Activated B cell treated with CpG ODN at 0.5 μM for 24 hours (primary cell): ENCODE measurements around the gene PHEX. TPM values are rescaled to one million over a fixed set of nuclear protein-coding genes. Genes with fewer than 3 reads are reported as not detected.

ENCODE experiments used
- ATAC-seq: fragments of 200-7000 bp; cut with Tn5 transposase; one replicate; pipeline ENCODE4 v1.10.0; 2021; ENCODE audit warnings: low read depth, mild to moderate bottlenecking, moderate library complexity
- CTCF ChIA-PET: fragments of 350-600 bp; sonication (Branson Sonifier 250); formaldehyde crosslinking; loops from one replicate; lab custom pipeline; 2021; ENCODE audit warnings: antibody characterized with exemption; lab: Charles Lee
- POLR2A ChIA-PET: fragments of 350-600 bp; sonication (Branson Sonifier 250); formaldehyde crosslinking; loops from one replicate; lab custom pipeline; 2021; ENCODE audit warnings: antibody characterized with exemption; lab: Charles Lee
- DNase-seq: peaks from one replicate; pipeline ENCODE4 v3.0.0; 2022
- H3K27ac Mint-ChIP-seq: one replicate; pipeline ENCODE4 v1.8.0; 2020; ENCODE audit warnings: mixed read lengths
- H3K27me3 Mint-ChIP-seq: one replicate; pipeline ENCODE4 v1.8.0; 2021; ENCODE audit warnings: mixed read lengths
- H3K36me3 Mint-ChIP-seq: one replicate; pipeline ENCODE4 v1.8.0; 2021; ENCODE audit warnings: low read depth, mixed read lengths
- H3K4me1 Mint-ChIP-seq: one replicate; pipeline ENCODE4 v1.8.0; 2021; ENCODE audit warnings: mixed read lengths
- H3K4me3 Mint-ChIP-seq: one replicate; pipeline ENCODE4 v1.8.0; 2020; ENCODE audit warnings: mild to moderate bottlenecking, mixed read lengths
- H3K9me3 Mint-ChIP-seq: one replicate; pipeline ENCODE4 v1.8.0; 2020; ENCODE audit warnings: mixed read lengths
- intact Hi-C: fragments of 100-400 bp; cut with micrococcal nuclease; formaldehyde crosslinking; loops from one replicate; pipeline ENCODE4 v1.15.1; 2024
- total RNA-seq: library from RNA; stranded (reverse); gene quantifications from 2 replicates; pipeline ENCODE4 v1.2.3, GENCODE V29; 2022
- TF ChIP-seq, protein P1 (sequence below): fragments of 200-600 bp; IDR thresholded peaks from one replicate; pipeline ENCODE4 v1.8.0; 2022; ENCODE audit warnings: antibody characterized with exemption, mild to moderate bottlenecking

Gene PHEX
- total RNA-seq, 1 donor from 2014 or later, result 0.27 TPM

DNA sequence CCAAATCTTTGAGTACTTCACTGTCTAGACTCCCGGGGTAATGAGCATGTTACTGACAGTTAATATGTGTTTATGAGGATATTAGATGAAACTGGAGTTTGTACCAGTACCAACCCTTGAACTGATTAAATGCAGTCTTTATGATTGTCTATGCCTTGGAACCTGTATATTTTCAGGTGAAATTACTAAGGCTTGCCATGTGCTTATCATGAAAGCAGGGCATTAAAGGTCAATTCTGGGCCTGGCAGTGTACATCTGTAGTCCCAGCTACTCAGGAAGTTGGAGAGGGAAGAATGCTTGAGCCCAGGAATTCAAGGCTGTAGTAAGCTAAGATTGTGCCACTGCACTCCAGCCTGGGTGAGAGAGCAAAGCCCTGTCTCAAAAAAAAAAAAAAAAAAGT is 27.6 kb downstream of the PHEX start:
- Mint-ChIP-seq H3K4me1 (peaks cover 83% of the 10 kb centered on the region), H3K9me3 (no peaks in the 10 kb centered on the region), H3K36me3 (no peaks in the 10 kb centered on the region), H3K27ac (peak overlapping the region; percentile 15), H3K27me3 (no peaks in the 10 kb centered on the region), H3K4me3 (no peak overlapping the region)
- TF ChIP-seq, protein P1, sequence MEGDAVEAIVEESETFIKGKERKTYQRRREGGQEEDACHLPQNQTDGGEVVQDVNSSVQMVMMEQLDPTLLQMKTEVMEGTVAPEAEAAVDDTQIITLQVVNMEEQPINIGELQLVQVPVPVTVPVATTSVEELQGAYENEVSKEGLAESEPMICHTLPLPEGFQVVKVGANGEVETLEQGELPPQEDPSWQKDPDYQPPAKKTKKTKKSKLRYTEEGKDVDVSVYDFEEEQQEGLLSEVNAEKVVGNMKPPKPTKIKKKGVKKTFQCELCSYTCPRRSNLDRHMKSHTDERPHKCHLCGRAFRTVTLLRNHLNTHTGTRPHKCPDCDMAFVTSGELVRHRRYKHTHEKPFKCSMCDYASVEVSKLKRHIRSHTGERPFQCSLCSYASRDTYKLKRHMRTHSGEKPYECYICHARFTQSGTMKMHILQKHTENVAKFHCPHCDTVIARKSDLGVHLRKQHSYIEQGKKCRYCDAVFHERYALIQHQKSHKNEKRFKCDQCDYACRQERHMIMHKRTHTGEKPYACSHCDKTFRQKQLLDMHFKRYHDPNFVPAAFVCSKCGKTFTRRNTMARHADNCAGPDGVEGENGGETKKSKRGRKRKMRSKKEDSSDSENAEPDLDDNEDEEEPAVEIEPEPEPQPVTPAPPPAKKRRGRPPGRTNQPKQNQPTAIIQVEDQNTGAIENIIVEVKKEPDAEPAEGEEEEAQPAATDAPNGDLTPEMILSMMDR, result no peak
- POLR2A ChIA-PET, result interaction anchor here (0.5 to 0.6 kb wide), 2 partner anchors 118 to 1753 kb away, joined by 5 to 10 read pairs; no protein-coding TSS in a partner anchor
- CTCF ChIA-PET, result interaction anchor here (2.3 kb wide), 1 partner anchor 74 kb away, joined by 9 read pairs; no protein-coding TSS in a partner anchor
- ATAC-seq, result no peak
- DNase-seq, result no peak
- intact Hi-C loops, result loop anchor here (5.0 kb wide), 3 partner anchors 117 to 1603 kb away; partner anchors contain the start of gene SMS

DNA sequence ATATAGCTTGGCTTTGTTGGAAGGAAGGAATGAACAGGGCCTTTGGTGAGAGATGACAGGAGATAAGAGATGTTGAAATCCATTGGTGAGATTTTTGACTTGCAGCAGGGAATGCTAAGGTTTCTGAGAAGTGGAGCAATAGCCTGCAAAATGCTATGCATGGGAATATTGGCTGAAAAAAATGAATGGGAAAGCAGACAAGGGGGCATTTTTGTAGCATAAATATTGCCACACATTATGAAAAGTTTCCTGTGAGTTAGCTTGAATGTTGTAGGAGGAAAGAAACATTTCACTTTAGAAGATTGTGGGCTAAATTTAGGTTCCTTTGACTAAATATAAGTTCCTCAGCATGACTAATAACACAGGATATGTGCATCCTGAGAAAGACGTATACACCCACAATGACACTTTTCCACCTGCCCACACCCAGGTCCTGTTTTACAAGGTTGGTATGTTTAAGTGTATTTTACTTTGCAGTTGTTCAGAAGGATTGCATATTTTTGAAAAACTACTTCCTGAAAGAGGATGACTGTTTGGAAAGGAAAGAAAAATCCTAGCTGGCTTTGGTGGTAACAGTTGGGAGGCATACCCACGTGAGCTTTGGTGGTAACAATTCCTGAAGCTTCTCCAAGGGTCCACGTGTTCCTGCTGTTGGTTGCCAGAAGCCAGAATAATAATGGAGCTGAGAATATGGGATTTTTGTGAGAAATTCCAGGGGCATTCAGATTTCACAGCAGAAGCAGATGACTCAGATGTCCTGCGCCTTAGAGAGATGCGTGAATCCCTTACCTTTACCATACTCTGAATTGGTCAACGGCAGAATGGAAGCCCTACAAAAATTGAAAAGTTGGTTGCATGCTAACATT is 28.5 kb downstream of the PHEX start:
- TF ChIP-seq, protein P1, result no peak
- ATAC-seq, result no peak
- intact Hi-C loops, result loop anchor here (5.0 kb wide), 3 partner anchors 118 to 1602 kb away; partner anchors contain the start of gene SMS
- H3K4me1 Mint-ChIP-seq, result peaks cover 84% of the 10 kb centered on the region
- H3K27ac Mint-ChIP-seq, result peak overlapping the region; percentile 15
- no peaks in the 10 kb centered on the region for H3K9me3 Mint-ChIP-seq
- POLR2A ChIA-PET, result interaction anchor here (0.6 kb wide), 1 partner anchor 1752 kb away, joined by 10 read pairs; no protein-coding TSS in a partner anchor
- peak overlapping the region; percentile 24 for H3K4me3 Mint-ChIP-seq
- DNase-seq, result no peak
- H3K27me3 Mint-ChIP-seq, result no peaks in the 10 kb centered on the region
- H3K36me3 Mint-ChIP-seq, result no peaks in the 10 kb centered on the region
- CTCF ChIA-PET, result interaction anchor here (2.3 kb wide), 1 partner anchor 75 kb away, joined by 9 read pairs; no protein-coding TSS in a partner anchor

DNA sequence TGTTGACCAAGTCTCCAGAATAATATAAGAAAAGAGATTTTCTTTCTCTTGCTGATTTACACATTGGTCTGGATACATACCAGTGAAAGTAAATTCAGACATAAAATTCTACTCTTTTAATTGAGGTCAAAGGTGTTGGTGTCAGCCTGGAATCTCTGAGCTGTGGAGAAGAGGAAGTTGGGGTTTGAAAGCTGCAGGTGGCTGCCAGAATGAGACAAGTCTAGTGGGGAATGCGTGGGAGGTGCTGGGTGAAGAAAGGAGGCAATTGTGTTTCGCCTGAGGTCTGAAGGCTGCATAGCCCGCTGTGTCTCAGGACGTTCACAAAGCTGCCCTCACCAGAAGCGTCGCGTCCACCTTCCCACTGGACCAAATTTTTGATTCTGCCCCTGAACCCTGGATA is 31.2 kb downstream of the PHEX start:
- H3K27me3 Mint-ChIP-seq, result no peaks in the 10 kb centered on the region
- H3K9me3 Mint-ChIP-seq, result no peaks in the 10 kb centered on the region
- ChIA-PET CTCF (interaction anchor here (0.8 to 1.7 kb wide), 2 partner anchors 73 to 78 kb away, joined by 3 to 8 read pairs; no protein-coding TSS in a partner anchor), POLR2A (interaction anchor here (1.3 kb wide), 1 partner anchor 74 kb away, joined by 3 read pairs; no protein-coding TSS in a partner anchor)
- no peaks in the 10 kb centered on the region for H3K36me3 Mint-ChIP-seq
- peak overlapping the region; percentile 80 for H3K27ac Mint-ChIP-seq
- DNase-seq, result peak; percentile 25
- peaks cover 76% of the 10 kb centered on the region for H3K4me1 Mint-ChIP-seq
- ATAC-seq, result peak; percentile 90
- H3K4me3 Mint-ChIP-seq, result peak overlapping the region; percentile 41
- TF ChIP-seq, protein P1, result no peak
- intact Hi-C loops, result loop anchor here (2.0 to 5.0 kb wide), 4 partner anchors 70 to 1599 kb away; partner anchors contain the start of gene SMS

DNA sequence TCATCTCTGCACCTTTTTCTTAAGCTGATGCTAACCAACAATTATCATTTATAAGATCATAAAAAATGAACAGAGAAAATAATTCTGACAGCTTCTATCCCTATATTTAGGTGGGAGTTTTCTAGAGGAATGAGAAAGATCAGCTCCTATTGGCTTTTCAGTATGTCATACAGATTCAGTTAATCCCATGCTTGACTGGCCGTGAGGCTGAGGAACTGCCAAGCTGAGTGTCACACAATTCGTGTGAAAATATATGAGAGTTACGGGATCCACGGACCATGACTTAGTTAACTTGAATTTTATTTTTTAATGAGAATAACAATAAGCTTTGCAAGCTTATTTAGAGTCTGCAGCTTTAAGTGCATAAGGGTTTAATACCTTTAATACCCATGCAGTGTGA is 37.5 kb downstream of the PHEX start:
- DNase-seq, result no peak

More for the DNA sequence above, 37.5 kb downstream of the PHEX start:
- Mint-ChIP-seq H3K4me3 (no peak overlapping the region), H3K4me1 (peaks cover 26% of the 10 kb centered on the region), H3K27ac (no peak overlapping the region), H3K27me3 (no peaks in the 10 kb centered on the region), H3K36me3 (no peaks in the 10 kb centered on the region), H3K9me3 (no peaks in the 10 kb centered on the region)
- TF ChIP-seq, protein P1, result no peak
- ChIA-PET POLR2A (no interaction called here), CTCF (interaction anchor here (1.5 kb wide), 1 partner anchor 85 kb away, joined by 7 read pairs; no protein-coding TSS in a partner anchor)
- ATAC-seq, result no peak
- intact Hi-C loops, result no loop called here
